Measurements from ENCODE around the gene CORO1C. TPM values are rescaled to one million over a fixed set of nuclear protein-coding genes. Genes with fewer than 3 reads are reported as not detected.

Gene CORO1C
- total and polyA plus RNA-seq, 9 of the 15 experiments (the other 6 are each of a cell fraction or from before 2014, with no cell fraction given): 55.2 to 280 (median 150) TPM

GRCh38 chr12:108629824-108630476, 101.4 kb downstream of the CORO1C start (continued):
- TF ChIP-seq ZBTB9 (CRISPR knock-in tag; IDR thresholded peaks at IDR 0.05) (peak; percentile 57), GMEB1 (CRISPR knock-in tag; IDR thresholded peaks at IDR 0.05) (no peak), NKRF (IDR thresholded peaks at IDR 0.05; ENCODE audit: borderline replicate concordance) (no peak), U2AF2 (optimal IDR thresholded peaks at IDR 0.05; ENCODE audit: low read depth, low read length) (no peak), FOXP4 (CRISPR knock-in tag; IDR thresholded peaks at IDR 0.05; ENCODE audit: borderline replicate concordance) (peak; percentile 55; the same call in 1 of the 2 replicates), BCOR (IDR thresholded peaks at IDR 0.05) (no peak), DACH1 (IDR thresholded peaks at IDR 0.05; ENCODE audit: partially characterized antibody) (no peak), ZNF3 (CRISPR knock-in tag; IDR thresholded peaks at IDR 0.05) (no peak), HMG20B (CRISPR knock-in tag; IDR thresholded peaks at IDR 0.05) (no peak), HMGN3 (IDR thresholded peaks at IDR 0.05; ENCODE audit: borderline replicate concordance, extremely low read depth, insufficient read length, low read depth, low read length) (no peak), CREBBP (IDR thresholded peaks at IDR 0.05; ENCODE audit: low read depth, low read length) (no peak), ATF7 (IDR thresholded peaks at IDR 0.05) (peak; percentile 99), ZNF511 (CRISPR knock-in tag; IDR thresholded peaks at IDR 0.05) (no peak), ELK3 (CRISPR knock-in tag; IDR thresholded peaks at IDR 0.05) (no peak), MED1 (CRISPR knock-in tag; IDR thresholded peaks at IDR 0.05; ENCODE audit: borderline replicate concordance) (no peak), ZNF778 (CRISPR knock-in tag; IDR thresholded peaks at IDR 0.05) (no peak), ZBTB26 (CRISPR knock-in tag; IDR thresholded peaks at IDR 0.05) (no peak), ZKSCAN8 (CRISPR knock-in tag; IDR thresholded peaks at IDR 0.05) (no peak)
